Neural progenitor cell (in vitro differentiated cells): Measurements from ENCODE around the gene CDS2. TPM values are rescaled to one million over a fixed set of nuclear protein-coding genes. Genes with fewer than 3 reads are reported as not detected.
A peak's percentile ranks its signal among the peaks of the same experiment; 100 is the strongest.

Source experiments
- DNase-seq: peaks from one replicate; pipeline ENCODE4 v3.0.0-alpha.2; 2016; ENCODE audit warnings: low spot score
- H2AFZ ChIP-seq: fragments of 200-600 bp; sonication (generic); replicated peaks from 2 replicates; pipeline ENCODE4 v1.6.1; 2016; ENCODE audit warnings: antibody characterized with exemption
- H3F3A ChIP-seq: fragments of 200-600 bp; sonication (generic); 2 replicates; pipeline ENCODE4 v1.6.1; 2016; ENCODE audit warnings: antibody characterized with exemption, low read depth
- H3K27ac ChIP-seq: fragments of 200-600 bp; sonication (generic); 2 replicates; pipeline ENCODE4 v1.5.1; 2016; ENCODE audit warnings: mild to moderate bottlenecking
- H3K27me3 ChIP-seq: fragments of 200-600 bp; sonication (generic); 2 replicates; pipeline ENCODE4 v1.6.1; 2016; ENCODE audit warnings: mild to moderate bottlenecking, moderate library complexity
- H3K36me3 ChIP-seq: fragments of 200-600 bp; sonication (generic); 2 replicates; pipeline ENCODE4 v1.5.1; 2016
- H3K4me1 ChIP-seq: fragments of 200-600 bp; sonication (generic); 2 replicates; pipeline ENCODE4 v1.6.1; 2016; ENCODE audit warnings: mixed run types
- H3K4me2 ChIP-seq: fragments of 200-600 bp; sonication (generic); 2 replicates; pipeline ENCODE4 v1.6.1; 2016
- H3K4me3 ChIP-seq: fragments of 200-600 bp; sonication (generic); 2 replicates; pipeline ENCODE4 v1.5.1; 2016
- H3K79me2 ChIP-seq: fragments of 200-600 bp; sonication (generic); 2 replicates; pipeline ENCODE4 v1.6.1; 2016; ENCODE audit warnings: low read depth
- H3K9ac ChIP-seq: fragments of 200-600 bp; sonication (generic); 2 replicates; pipeline ENCODE4 v1.6.1; 2016
- H3K9me3 ChIP-seq: fragments of 200-600 bp; sonication (generic); 2 replicates; pipeline ENCODE4 v1.5.1; 2016; ENCODE audit warnings: low read depth
- H4K20me1 ChIP-seq: fragments of 200-600 bp; sonication (generic); 2 replicates; pipeline ENCODE4 v1.6.1; 2016; ENCODE audit warnings: low read depth
- H3K27ac Mint-ChIP-seq: 3 replicates; pipeline ENCODE4 v1.8.0; 2021; ENCODE audit warnings: mixed read lengths
- H3K27me3 Mint-ChIP-seq: 2 replicates; pipeline ENCODE4 v1.8.0; 2022; ENCODE audit warnings: low read depth, mild to moderate bottlenecking, inconsistent platforms, moderate library complexity, mixed read lengths; ENCODE audit not compliant: insufficient read depth
- H3K36me3 Mint-ChIP-seq: 3 replicates; pipeline ENCODE4 v1.8.0; 2021; ENCODE audit warnings: mixed read lengths
- H3K4me1 Mint-ChIP-seq: 3 replicates; pipeline ENCODE4 v1.8.0; 2021; ENCODE audit warnings: mixed read lengths
- H3K4me3 Mint-ChIP-seq: 3 replicates; pipeline ENCODE4 v1.8.0; 2021; ENCODE audit warnings: mild to moderate bottlenecking, moderate library complexity, mixed read lengths
- H3K9me3 Mint-ChIP-seq: 3 replicates; pipeline ENCODE4 v1.8.0; 2020; ENCODE audit warnings: mixed read lengths
- CTCF ChIP-seq: fragments of 200-600 bp; sonication (generic); IDR thresholded peaks from 2 replicates; pipeline ENCODE4 v1.5.1; 2017; ENCODE audit warnings: antibody characterized with exemption, mild to moderate bottlenecking
- EZH2 ChIP-seq: fragments of 200-600 bp; sonication (generic); IDR thresholded peaks from 2 replicates; pipeline ENCODE4 v1.6.1; 2017; ENCODE audit warnings: antibody characterized with exemption, mild to moderate bottlenecking, moderate library complexity
- EZH2phosphoT487 ChIP-seq: fragments of 200-600 bp; sonication (generic); IDR thresholded peaks from 2 replicates; pipeline ENCODE4 v1.6.1; 2017; ENCODE audit warnings: antibody characterized with exemption
- total RNA-seq: library from RNA; depleted of rRNA; stranded (reverse); fragments of >200 nt; gene quantifications from 2 replicates; pipeline ENCODE4 v1.2.3, GENCODE V29; 2015; ENCODE audit warnings: low replicate concordance

Gene CDS2
- total RNA-seq, 1 donor from 2014 or later, result 59.8 TPM

GRCh38 chr20:5183731-5184474, 57.1 kb downstream of the CDS2 start:
- Mint-ChIP-seq H3K27ac (no peak overlapping the region), H3K9me3 (no peaks in the 10 kb centered on the region), H3K27me3 (no peaks in the 10 kb centered on the region)

GRCh38 chr20:5184684-5185083, 57.9 kb downstream of the CDS2 start:
- no peaks in the 10 kb centered on the region for H4K20me1 ChIP-seq
- Mint-ChIP-seq H3K9me3 (no peaks in the 10 kb centered on the region), H3K4me3 (no peak overlapping the region), H3K4me1 (peaks cover 15% of the 10 kb centered on the region), H3K36me3 (peaks cover 17% of the 10 kb centered on the region), H3K27me3 (no peaks in the 10 kb centered on the region), H3K27ac (no peak overlapping the region)
- TF ChIP-seq EZH2 (no peak), EZH2phosphoT487 (no peak), CTCF (no peak)
- H3K4me3 ChIP-seq, result no peak overlapping the region
- no peak for DNase-seq
- no peaks in the 10 kb centered on the region for H3K79me2 ChIP-seq
- H3K4me1 ChIP-seq, result peaks cover 9% of the 10 kb centered on the region
- no peak overlapping the region for H3K9ac ChIP-seq
- no peak overlapping the region for H2AFZ ChIP-seq
- H3K27ac ChIP-seq, result no peak overlapping the region
- no peaks in the 10 kb centered on the region for H3K36me3 ChIP-seq
- no peaks in the 10 kb centered on the region for H3K9me3 ChIP-seq
- H3K4me2 ChIP-seq, result no peak overlapping the region
- no peaks in the 10 kb centered on the region for H3K27me3 ChIP-seq
- no peaks in the 10 kb centered on the region for H3F3A ChIP-seq

More at GRCh38 chr20:5183731-5184474, 57.1 kb downstream of the CDS2 start:
- TF ChIP-seq EZH2phosphoT487 (no peak), EZH2 (no peak), CTCF (no peak)
- Histone ChIP-seq H2AFZ (no peak overlapping the region), H3K27me3 (no peaks in the 10 kb centered on the region), H3K79me2 (no peaks in the 10 kb centered on the region), H3K4me3 (no peak overlapping the region), H3K9ac (no peak overlapping the region), H3K4me2 (no peak overlapping the region), H3K36me3 (no peaks in the 10 kb centered on the region), H4K20me1 (no peaks in the 10 kb centered on the region), H3K9me3 (no peaks in the 10 kb centered on the region), H3K4me1 (peaks cover 9% of the 10 kb centered on the region), H3F3A (no peaks in the 10 kb centered on the region), H3K27ac (no peak overlapping the region)
- no peak for DNase-seq
- Mint-ChIP-seq H3K36me3 (peaks cover 17% of the 10 kb centered on the region), H3K4me3 (no peak overlapping the region), H3K4me1 (peaks cover 11% of the 10 kb centered on the region)

GRCh38 chr20:5187122-5187521, 60.3 kb downstream of the CDS2 start:
- H3K4me1 ChIP-seq, result peaks cover 12% of the 10 kb centered on the region
- H3K27me3 ChIP-seq, result no peaks in the 10 kb centered on the region
- H4K20me1 ChIP-seq, result no peaks in the 10 kb centered on the region
- H3K36me3 ChIP-seq, result no peaks in the 10 kb centered on the region
- H3K79me2 ChIP-seq, result no peaks in the 10 kb centered on the region
- H3K4me3 ChIP-seq, result no peak overlapping the region
- peaks cover 11% of the 10 kb centered on the region for H3F3A ChIP-seq
- Mint-ChIP-seq H3K4me3 (no peak overlapping the region), H3K27me3 (no peaks in the 10 kb centered on the region), H3K36me3 (peaks cover 17% of the 10 kb centered on the region), H3K9me3 (no peaks in the 10 kb centered on the region), H3K27ac (no peak overlapping the region), H3K4me1 (peaks cover 16% of the 10 kb centered on the region)
- peak overlapping the region; percentile 13 for H3K9ac ChIP-seq
- DNase-seq, result no peak
- H3K4me2 ChIP-seq, result no peak overlapping the region
- TF ChIP-seq EZH2phosphoT487, result no peak
- no peak for TF ChIP-seq CTCF
- TF ChIP-seq EZH2, result no peak
- no peak overlapping the region for H2AFZ ChIP-seq
- H3K9me3 ChIP-seq, result no peaks in the 10 kb centered on the region
- no peak overlapping the region for H3K27ac ChIP-seq
